CD8-positive, alpha-beta memory T cell (primary cell): ENCODE data around the gene HOXA5. TPM values are rescaled to one million over a fixed set of nuclear protein-coding genes. Genes with fewer than 3 reads are reported as not detected.

Experiments
- CTCF ChIA-PET: fragments of 350-600 bp; sonication (Branson Sonifier 250); formaldehyde crosslinking; loops from one replicate; lab custom pipeline; 2021; ENCODE audit warnings: antibody characterized with exemption; lab: Charles Lee
- POLR2A ChIA-PET: fragments of 350-600 bp; sonication (Branson Sonifier 250); formaldehyde crosslinking; loops from one replicate; lab custom pipeline; 2021; ENCODE audit warnings: antibody characterized with exemption; lab: Charles Lee
- DNase-seq, 5 donors: peaks; one replicate each; pipeline versions ENCODE4 v3.0.0 to v3.0.0-alpha.2; 2020 to 2022; ENCODE audit warnings: mixed read lengths in 1 of 5
- H3K27ac ChIP-seq: one replicate; pipeline ENCODE4 v1.7.0; 2013; ENCODE audit warnings: low read depth, mild to moderate bottlenecking, low read length, moderate library complexity
- H3K27me3 ChIP-seq: 2 replicates; pipeline ENCODE4 v1.7.0; 2013; ENCODE audit warnings: low read length, mild to moderate bottlenecking; ENCODE audit not compliant: insufficient read depth, poor library complexity, severe bottlenecking
- H3K36me3 ChIP-seq: 2 replicates; pipeline ENCODE4 v1.7.0; 2013; ENCODE audit warnings: mild to moderate bottlenecking, low read length, moderate library complexity; ENCODE audit not compliant: insufficient read depth
- H3K4me1 ChIP-seq: 2 replicates; pipeline ENCODE4 v1.7.0; 2013; ENCODE audit warnings: mild to moderate bottlenecking, low read length, moderate library complexity; ENCODE audit not compliant: insufficient read depth
- H3K4me3 ChIP-seq: 2 replicates; pipeline ENCODE4 v1.7.0; 2013; ENCODE audit warnings: mild to moderate bottlenecking, low read length
- H3K9me3 ChIP-seq: 2 replicates; pipeline ENCODE4 v1.7.0; 2013; ENCODE audit warnings: mild to moderate bottlenecking, low read length
- H3K27ac Mint-ChIP-seq, 8 donors: one replicate each; pipeline ENCODE4 v1.8.0; 2020 to 2021; ENCODE audit warnings: mixed read lengths in 8 of 8, mild to moderate bottlenecking in 6 of 8, inconsistent platforms in 3 of 8, moderate library complexity in 3 of 8
- H3K27me3 Mint-ChIP-seq, 2 donors: one replicate each; pipeline ENCODE4 v1.8.0; 2020 to 2021; ENCODE audit warnings: mixed read lengths in 2 of 2, mild to moderate bottlenecking in 1 of 2, moderate library complexity in 1 of 2
- H3K36me3 Mint-ChIP-seq, 3 donors: one replicate each; pipeline ENCODE4 v1.8.0; 2020 to 2021; ENCODE audit warnings: mixed read lengths in 3 of 3, inconsistent platforms in 1 of 3, mild to moderate bottlenecking in 1 of 3
- H3K4me1 Mint-ChIP-seq, 3 donors: one replicate each; pipeline ENCODE4 v1.8.0; 2020 to 2021; ENCODE audit warnings: mixed read lengths in 3 of 3, inconsistent platforms in 1 of 3, mild to moderate bottlenecking in 1 of 3
- H3K4me3 Mint-ChIP-seq, 7 donors: one replicate each; pipeline ENCODE4 v1.8.0; 2020 to 2021; ENCODE audit warnings: mixed read lengths in 7 of 7, mild to moderate bottlenecking in 6 of 7, moderate library complexity in 4 of 7, inconsistent platforms in 2 of 7
- H3K9me3 Mint-ChIP-seq, 5 donors: one replicate each; pipeline ENCODE4 v1.8.0; 2020 to 2022; ENCODE audit warnings: mixed read lengths in 5 of 5, mild to moderate bottlenecking in 3 of 5, moderate library complexity in 2 of 5, inconsistent platforms in 1 of 5
- polyA plus RNA-seq: library from polyadenylated mRNA; unstranded; fragments of 300-500 nt; fragmentation: Illumina TruSeq; gene quantifications from one replicate; pipeline ENCODE4 v1.2.3, GENCODE V29; 2021
- total RNA-seq, 2 experiments: library from RNA; stranded (reverse); gene quantifications; one replicate each; pipeline ENCODE4 v1.2.3, GENCODE V29; 2021

Gene HOXA5
- total and polyA plus RNA-seq, 3 experiments from 2014 or later = not detected

GRCh38 chr7:27095050-27095896 is 48.2 kb downstream of the HOXA5 start:
- H3K9me3 ChIP-seq = no peaks in the 10 kb centered on the region
- peaks cover 1 to 14% (median 5%) of the 10 kb centered on the region in 3 donors for H3K36me3 Mint-ChIP-seq
- peak in 3 of 5 donors; percentile 12 to 56 (median 14) for DNase-seq
- H3K4me1 ChIP-seq = peaks cover 19% of the 10 kb centered on the region
- H3K36me3 ChIP-seq = no peaks in the 10 kb centered on the region
- H3K27me3 Mint-ChIP-seq = peaks cover 21 to 64% of the 10 kb centered on the region in 2 donors
- no peak overlapping the region for H3K27ac ChIP-seq
- CTCF ChIA-PET = interaction anchor here (0.9 to 1.3 kb wide), 3 partner anchors 55 to 1203 kb away, joined by 3 read pairs; no protein-coding TSS in a partner anchor
- peaks cover 11% of the 10 kb centered on the region for H3K27me3 ChIP-seq
- POLR2A ChIA-PET = interaction anchor here (0.7 kb wide), 1 partner anchor 96 kb away, joined by 5 read pairs; no protein-coding TSS in a partner anchor
- H3K4me1 Mint-ChIP-seq = peaks cover 26 to 38% (median 36%) of the 10 kb centered on the region in 3 donors
- H3K9me3 Mint-ChIP-seq = no peaks in the 10 kb centered on the region
- peak overlapping the region; percentile 43 to 92 (median 82) for H3K27ac Mint-ChIP-seq
- H3K4me3 ChIP-seq = peak overlapping the region; percentile 51
- peak overlapping the region; percentile 90 to 96 (median 93) for H3K4me3 Mint-ChIP-seq

DNA sequence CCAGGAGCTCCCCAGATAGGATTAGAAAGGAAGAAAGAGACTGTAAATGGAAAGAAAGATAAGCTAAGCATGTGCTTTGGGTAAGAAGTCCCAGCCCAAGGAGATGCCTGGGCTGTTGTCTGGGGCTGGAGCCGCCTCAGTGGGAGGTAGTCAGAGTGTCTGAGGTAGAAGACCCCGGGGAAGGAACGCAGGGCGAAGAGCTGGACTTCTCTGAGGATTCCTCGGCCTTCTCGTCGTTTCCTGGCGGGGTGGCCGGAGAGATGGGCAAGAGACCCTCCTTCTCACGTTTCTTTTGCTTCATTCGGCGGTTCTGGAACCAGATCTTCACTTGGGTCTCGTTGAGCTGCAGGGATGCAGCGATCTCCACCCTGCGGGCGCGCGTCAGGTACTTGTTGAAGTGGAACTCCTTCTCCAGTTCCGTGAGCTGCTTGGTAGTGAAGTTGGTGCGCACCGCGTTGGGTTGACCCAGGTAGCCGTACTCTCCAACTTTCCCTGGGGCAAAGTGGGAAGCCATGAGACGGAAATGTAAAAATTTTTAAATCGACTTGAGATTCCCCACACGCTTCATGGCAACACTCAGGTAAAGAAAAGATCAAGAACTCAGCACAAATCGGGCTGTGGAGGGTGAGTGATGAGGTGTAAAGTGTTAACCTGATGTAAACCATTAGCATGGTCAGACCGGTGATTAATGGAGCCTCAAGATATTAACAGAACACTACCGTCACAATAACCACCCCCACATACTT is 49.0 kb downstream of the HOXA5 start:
- H3K27ac Mint-ChIP-seq = peak overlapping the region in 3 of 8 donors; percentile 25 to 88 (median 76)
- no peak for DNase-seq
- Histone ChIP-seq H3K36me3 (no peaks in the 10 kb centered on the region), H3K4me3 (no peak overlapping the region), H3K27me3 (peaks cover 8% of the 10 kb centered on the region), H3K27ac (no peak overlapping the region), H3K4me1 (peaks cover 19% of the 10 kb centered on the region), H3K9me3 (no peaks in the 10 kb centered on the region)
- CTCF ChIA-PET = interaction anchor here (1.0 to 1.3 kb wide), 2 partner anchors 56 to 1202 kb away, joined by 3 read pairs; no protein-coding TSS in a partner anchor
- H3K36me3 Mint-ChIP-seq = peaks cover 0 to 9% (median 0%) of the 10 kb centered on the region in 3 donors
- H3K4me3 Mint-ChIP-seq = peak overlapping the region; percentile 90 to 96 (median 93)
- peaks cover 26 to 65% of the 10 kb centered on the region in 2 donors for H3K27me3 Mint-ChIP-seq
- peaks cover 26 to 38% (median 36%) of the 10 kb centered on the region in 3 donors for H3K4me1 Mint-ChIP-seq
- POLR2A ChIA-PET = no interaction called here
- no peaks in the 10 kb centered on the region for H3K9me3 Mint-ChIP-seq

DNA sequence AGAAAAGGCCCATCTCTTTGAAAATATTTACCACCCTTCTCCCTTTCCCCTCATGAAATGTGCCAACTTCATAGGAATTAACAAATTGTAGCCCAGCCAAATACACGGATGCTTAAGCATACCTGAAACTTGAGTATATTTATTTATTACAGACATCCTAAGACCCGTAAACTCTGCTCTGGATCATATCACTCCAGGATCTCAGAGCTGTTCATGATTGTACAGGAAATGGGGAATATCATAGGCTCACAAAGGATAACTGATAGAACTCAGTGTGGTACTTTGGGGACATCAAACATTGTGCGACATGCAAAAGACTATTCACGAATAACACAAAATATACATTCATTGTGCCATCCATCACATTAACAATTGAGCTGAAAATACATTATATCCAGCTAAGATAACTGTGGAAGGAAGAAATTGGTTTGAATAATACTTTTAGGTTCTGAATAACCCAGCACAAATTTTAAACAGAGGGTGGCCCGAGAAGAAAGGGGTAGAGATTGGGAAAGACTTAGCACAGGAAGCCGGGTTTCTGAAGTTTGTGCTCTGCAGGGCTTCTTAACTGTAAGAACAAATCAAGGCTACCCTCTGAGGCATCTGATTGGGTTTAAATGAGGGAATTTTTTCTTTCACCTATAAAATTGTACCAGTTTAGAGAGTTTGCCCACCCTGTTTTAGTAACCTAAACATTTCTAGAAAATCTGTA is 50.1 kb downstream of the HOXA5 start:
- ChIA-PET POLR2A (no interaction called here), CTCF (interaction anchor here (1.3 kb wide), 1 partner anchor 57 kb away, joined by 3 read pairs; no protein-coding TSS in a partner anchor)
- no peak overlapping the region for H3K27ac ChIP-seq
- DNase-seq = no peak
- H3K36me3 ChIP-seq = no peaks in the 10 kb centered on the region
- Mint-ChIP-seq H3K9me3 (peaks cover 0 to 3% (median 0%) of the 10 kb centered on the region in 5 donors), H3K4me1 (peaks cover 24 to 38% (median 29%) of the 10 kb centered on the region in 3 donors), H3K4me3 (peak overlapping the region in 3 of 7 donors; percentile 1 to 96 (median 90)), H3K27ac (no peak overlapping the region), H3K36me3 (peaks cover 0 to 3% (median 0%) of the 10 kb centered on the region in 3 donors), H3K27me3 (peaks cover 36 to 65% of the 10 kb centered on the region in 2 donors)
- H3K9me3 ChIP-seq = no peaks in the 10 kb centered on the region
- H3K4me1 ChIP-seq = peaks cover 19% of the 10 kb centered on the region
- H3K27me3 ChIP-seq = peaks cover 18% of the 10 kb centered on the region
- H3K4me3 ChIP-seq = no peak overlapping the region

- POLR2A ChIA-PET = no interaction called here
- H3K36me3 ChIP-seq = no peaks in the 10 kb centered on the region
- peaks cover 38 to 67% of the 10 kb centered on the region in 2 donors for H3K27me3 Mint-ChIP-seq
- peaks cover 0 to 3% (median 0%) of the 10 kb centered on the region in 5 donors for H3K9me3 Mint-ChIP-seq
- peaks cover 17% of the 10 kb centered on the region for H3K4me1 ChIP-seq
- H3K27ac Mint-ChIP-seq = no peak overlapping the region
- CTCF ChIA-PET = no interaction called here
- DNase-seq = no peak
- peaks cover 23 to 33% (median 25%) of the 10 kb centered on the region in 3 donors for H3K4me1 Mint-ChIP-seq
- peak overlapping the region in 1 of 7 donors; percentile 90 for H3K4me3 Mint-ChIP-seq
- no peaks in the 10 kb centered on the region for H3K9me3 ChIP-seq
- H3K27me3 ChIP-seq = peaks cover 21% of the 10 kb centered on the region
- H3K4me3 ChIP-seq = no peak overlapping the region
- no peak overlapping the region for H3K27ac ChIP-seq
- H3K36me3 Mint-ChIP-seq = peaks cover 0 to 3% (median 0%) of the 10 kb centered on the region in 3 donors
These were observed 50.7 kb downstream of the HOXA5 start for GRCh38 chr7:27092819-27093110.

DNA sequence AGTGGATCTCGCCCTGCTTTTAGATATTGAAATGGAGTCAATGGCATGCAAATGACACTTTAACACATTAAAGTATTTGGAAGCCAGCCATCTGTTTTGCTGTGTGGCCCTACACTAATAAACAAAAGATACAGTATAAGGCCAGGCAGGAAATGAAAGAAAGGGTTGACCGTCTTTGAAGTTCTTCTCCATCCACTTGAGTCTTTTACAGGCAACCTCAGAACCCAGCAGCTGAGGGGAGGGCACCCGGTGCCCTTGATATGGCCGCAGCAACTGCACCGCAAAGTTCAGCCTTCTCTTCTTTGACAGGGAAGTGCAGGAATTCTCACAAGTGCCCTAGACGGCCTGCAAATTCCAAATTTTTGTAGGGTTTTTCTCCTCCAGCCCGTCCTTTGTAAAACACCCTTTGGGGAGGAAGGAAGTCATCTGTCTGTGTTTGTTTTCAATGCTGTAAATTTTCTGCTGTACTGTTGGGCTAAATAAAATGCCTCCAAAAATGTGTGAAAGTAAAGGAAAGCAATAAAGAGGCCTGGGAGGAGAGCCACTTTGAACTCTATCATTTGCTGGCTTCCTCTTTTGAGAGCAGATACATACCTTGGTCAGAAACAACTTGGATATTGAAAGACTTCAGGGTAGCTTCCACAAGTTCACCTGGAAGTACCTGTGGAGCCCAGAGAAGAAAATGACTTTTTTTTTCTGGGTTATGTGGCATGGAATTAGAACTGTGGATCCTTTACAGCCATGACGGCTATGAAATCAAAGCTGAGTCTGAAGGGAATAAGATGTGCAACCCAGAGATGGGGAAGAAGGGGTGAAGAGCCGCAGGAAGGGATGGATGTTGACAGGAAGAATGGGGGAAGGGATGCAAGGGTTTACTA is 51.3 kb downstream of the HOXA5 start:
- peaks cover 26% of the 10 kb centered on the region for H3K27me3 ChIP-seq

GRCh38 chr7:27091105-27091504 is 52.4 kb downstream of the HOXA5 start:
- Histone ChIP-seq H3K9me3 (no peaks in the 10 kb centered on the region), H3K4me1 (peaks cover 8% of the 10 kb centered on the region), H3K27me3 (peaks cover 26% of the 10 kb centered on the region), H3K4me3 (no peak overlapping the region), H3K27ac (no peak overlapping the region), H3K36me3 (no peaks in the 10 kb centered on the region)
- H3K27me3 Mint-ChIP-seq = peaks cover 42 to 78% of the 10 kb centered on the region in 2 donors
- peaks cover 0 to 4% (median 3%) of the 10 kb centered on the region in 5 donors for H3K9me3 Mint-ChIP-seq
- ChIA-PET CTCF (no interaction called here), POLR2A (no interaction called here)
- peaks cover 18 to 28% (median 21%) of the 10 kb centered on the region in 3 donors for H3K4me1 Mint-ChIP-seq
- no peak overlapping the region for H3K4me3 Mint-ChIP-seq
- peak overlapping the region in 1 of 8 donors; percentile 82 for H3K27ac Mint-ChIP-seq
- H3K36me3 Mint-ChIP-seq = peaks cover 0 to 3% (median 0%) of the 10 kb centered on the region in 3 donors
- DNase-seq = no peak

More for the DNA sequence above, 51.3 kb downstream of the HOXA5 start:
- Mint-ChIP-seq H3K27me3 (peaks cover 43 to 73% of the 10 kb centered on the region in 2 donors), H3K4me3 (peak overlapping the region in 2 of 7 donors; percentile 45 to 90), H3K36me3 (peaks cover 0 to 3% (median 0%) of the 10 kb centered on the region in 3 donors), H3K4me1 (peaks cover 21 to 31% (median 24%) of the 10 kb centered on the region in 3 donors), H3K9me3 (peaks cover 0 to 4% (median 3%) of the 10 kb centered on the region in 5 donors), H3K27ac (peak overlapping the region in 1 of 8 donors; percentile 47)
- Histone ChIP-seq H3K36me3 (no peaks in the 10 kb centered on the region), H3K9me3 (no peaks in the 10 kb centered on the region), H3K4me1 (peaks cover 11% of the 10 kb centered on the region), H3K4me3 (no peak overlapping the region), H3K27ac (no peak overlapping the region)
- no peak for DNase-seq
- ChIA-PET CTCF (no interaction called here), POLR2A (no interaction called here)
